GM23338 (cell line): ENCODE measurements around the gene SLC6A12. TPM values are rescaled to one million over a fixed set of nuclear protein-coding genes. Genes with fewer than 3 reads are reported as not detected.

ENCODE experiments used
- ATAC-seq: fragments of 200-7000 bp; cut with Tn5 transposase; 3 replicates; pipeline ENCODE4 v1.9.1; 2020
- DNase-seq: peaks from one replicate; pipeline ENCODE4 v3.0.0-alpha.2; 2015; ENCODE audit warnings: low spot score
- H2AFZ ChIP-seq: fragments of 200-600 bp; sonication (generic); 2 replicates; pipeline ENCODE4 v1.8.0; 2016; ENCODE audit warnings: antibody characterized with exemption, mild to moderate bottlenecking, moderate library complexity
- H3F3A ChIP-seq: fragments of 200-600 bp; sonication (generic); replicated peaks from 2 replicates; pipeline ENCODE4 v1.8.0; 2017; ENCODE audit warnings: antibody characterized with exemption, mixed run types, low read depth
- H3K27ac ChIP-seq: fragments of 200-600 bp; sonication (generic); 2 replicates; pipeline ENCODE4 v1.6.1; 2016; ENCODE audit warnings: low read depth
- H3K27me3 ChIP-seq: fragments of 200-600 bp; sonication (generic); 2 replicates; pipeline ENCODE4 v1.8.0; 2016; ENCODE audit warnings: mild to moderate bottlenecking, mixed run types, moderate library complexity; ENCODE audit not compliant: insufficient read depth
- H3K36me3 ChIP-seq: fragments of 200-600 bp; sonication (generic); 2 replicates; pipeline ENCODE4 v1.8.0; 2016; ENCODE audit warnings: mild to moderate bottlenecking; ENCODE audit not compliant: insufficient read depth
- H3K4me1 ChIP-seq: fragments of 200-600 bp; sonication (generic); 2 replicates; pipeline ENCODE4 v1.8.0; 2016; ENCODE audit warnings: mild to moderate bottlenecking, moderate library complexity; ENCODE audit not compliant: insufficient read depth
- H3K4me2 ChIP-seq: fragments of 200-600 bp; sonication (generic); 2 replicates; pipeline ENCODE4 v1.7.1; 2017; ENCODE audit warnings: mixed run types
- H3K4me3 ChIP-seq: fragments of 200-600 bp; sonication (generic); 2 replicates; pipeline ENCODE4 v1.6.1; 2016; ENCODE audit warnings: mixed run types
- H3K79me2 ChIP-seq: fragments of 200-600 bp; sonication (generic); replicated peaks from 2 replicates; pipeline ENCODE4 v1.8.0; 2017; ENCODE audit warnings: mild to moderate bottlenecking; ENCODE audit not compliant: insufficient read depth
- H3K9me2 ChIP-seq: fragments of 200-600 bp; sonication (generic); 2 replicates; pipeline ENCODE4 v1.8.0; 2017; ENCODE audit not compliant: insufficient read depth
- H4K20me1 ChIP-seq: fragments of 200-600 bp; sonication (generic); replicated peaks from 2 replicates; pipeline ENCODE4 v1.8.0; 2017; ENCODE audit warnings: mild to moderate bottlenecking; ENCODE audit not compliant: insufficient read depth
- H3K27ac Mint-ChIP-seq: 2 replicates; pipeline ENCODE4 v1.8.0; 2020; ENCODE audit warnings: inconsistent platforms, mild to moderate bottlenecking, moderate library complexity, mixed read lengths
- H3K27me3 Mint-ChIP-seq: 3 replicates; pipeline ENCODE4 v1.8.0; 2022; ENCODE audit warnings: low read depth, mild to moderate bottlenecking, moderate library complexity, mixed read lengths, inconsistent platforms; ENCODE audit not compliant: insufficient read depth, poor library complexity
- H3K36me3 Mint-ChIP-seq: 3 replicates; pipeline ENCODE4 v1.8.0; 2021; ENCODE audit warnings: low read depth, mild to moderate bottlenecking, inconsistent platforms, moderate library complexity, mixed read lengths
- H3K4me1 Mint-ChIP-seq: 3 replicates; pipeline ENCODE4 v1.8.0; 2020; ENCODE audit warnings: mild to moderate bottlenecking, inconsistent platforms, mixed read lengths
- H3K4me3 Mint-ChIP-seq: 3 replicates; pipeline ENCODE4 v1.8.0; 2021; ENCODE audit warnings: moderate library complexity, mild to moderate bottlenecking, inconsistent platforms, mixed read lengths
- H3K9me3 Mint-ChIP-seq: 3 replicates; pipeline ENCODE4 v1.8.0; 2020; ENCODE audit warnings: moderate library complexity, mild to moderate bottlenecking, inconsistent platforms, mixed read lengths
- CREB1 ChIP-seq: fragments of 250-450 bp; sonication (Bioruptor Pico); IDR thresholded peaks from 2 replicates; pipeline ENCODE4 v1.5.0; 2020; ENCODE audit warnings: low read depth, mild to moderate bottlenecking, moderate library complexity
- EZH2 ChIP-seq: fragments of 200-600 bp; sonication (generic); IDR thresholded peaks from one replicate; pipeline ENCODE4 v1.8.0; 2017; ENCODE audit warnings: antibody characterized with exemption, mild to moderate bottlenecking, low read depth; ENCODE audit not compliant: unreplicated experiment
- EZH2phosphoT487 ChIP-seq: fragments of 200-600 bp; sonication (generic); IDR thresholded peaks from one replicate; pipeline ENCODE4 v1.8.1; 2018; ENCODE audit warnings: antibody characterized with exemption; ENCODE audit not compliant: unreplicated experiment
- JUNB ChIP-seq: IDR thresholded peaks from one replicate; pipeline ENCODE4 v1.6.1; 2016; ENCODE audit warnings: antibody characterized with exemption; ENCODE audit not compliant: unreplicated experiment
- POLR2AphosphoS5 ChIP-seq: IDR thresholded peaks from 2 replicates; pipeline ENCODE4 v1.6.1; 2016; ENCODE audit warnings: antibody characterized with exemption, low read depth
- STAT1 ChIP-seq: IDR thresholded peaks from one replicate; pipeline ENCODE4 v1.6.1; 2016; ENCODE audit warnings: antibody characterized with exemption; ENCODE audit not compliant: unreplicated experiment
- ZNF114 ChIP-seq: fragments of 250-450 bp; sonication (Bioruptor Pico); IDR thresholded peaks from 2 replicates; pipeline ENCODE4 v1.5.0; 2020; ENCODE audit warnings: mild to moderate bottlenecking, moderate library complexity
- ZNF331 ChIP-seq: fragments of 250-450 bp; sonication (Bioruptor Pico); IDR thresholded peaks from 2 replicates; pipeline ENCODE4 v1.5.0; 2020; ENCODE audit warnings: low read depth, mild to moderate bottlenecking, moderate library complexity
- polyA plus RNA-seq: library from polyadenylated mRNA; unstranded; fragments of >200 nt; fragmentation: Nextera tagmentation; extraction: Ambion mirVana; gene quantifications from 2 replicates; pipeline ENCODE4 v1.2.1, GENCODE V29; 2016
- total RNA-seq: library from RNA; depleted of rRNA; stranded (reverse); fragments of >200 nt; shearing (Covaris generic); gene quantifications from 2 replicates; pipeline ENCODE4 v1.2.3, GENCODE V29; 2014
- TF ChIP-seq, protein P1 (sequence below): IDR thresholded peaks from 2 replicates; pipeline ENCODE4 v1.6.1; 2016; ENCODE audit warnings: antibody characterized with exemption
- TF ChIP-seq, protein P2 (sequence below): IDR thresholded peaks from one replicate; pipeline ENCODE4 v1.6.1; 2018; ENCODE audit warnings: antibody characterized with exemption; ENCODE audit not compliant: unreplicated experiment
- TF ChIP-seq, protein P3 (sequence below), 2 experiments: fragments of 200-600 bp in 1 of 2; sonication (generic) in 1 of 2; conservative IDR thresholded peaks; 2 replicates each; pipeline versions ENCODE4 v1.5.1 to v1.6.1; 2016 to 2017; ENCODE audit warnings: antibody characterized with exemption in 2 of 2, low read depth in 2 of 2, mild to moderate bottlenecking in 2 of 2, moderate library complexity in 1 of 2
- TF ChIP-seq, protein P4 (sequence below): fragments of 250-450 bp; sonication (Bioruptor Pico); IDR thresholded peaks from 2 replicates; pipeline ENCODE4 v1.5.0; 2020; ENCODE audit warnings: mild to moderate bottlenecking, moderate library complexity

Gene SLC6A12
- total and polyA plus RNA-seq, 2 experiments from 2014 or later: 0.56 TPM; not detected in 1

DNA sequence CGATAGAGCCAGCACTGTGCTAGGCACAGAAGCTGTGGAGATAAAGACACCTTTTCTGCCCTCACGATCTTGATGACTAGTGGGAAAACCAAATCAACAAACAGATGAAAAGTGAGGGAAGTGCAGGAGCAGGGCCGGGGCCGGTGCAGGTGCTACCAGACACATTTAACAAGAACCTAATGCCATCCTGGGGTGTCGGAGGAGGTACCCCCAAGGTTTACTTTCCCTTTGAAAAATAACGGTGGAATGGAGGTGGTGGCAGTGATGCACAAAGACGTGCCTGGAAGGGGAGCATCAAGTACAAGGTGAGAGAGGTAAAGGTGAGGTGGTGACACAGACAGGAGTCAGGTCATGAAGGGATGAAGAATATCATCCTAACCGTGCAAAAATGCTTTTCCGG lies 26.6 kb upstream of the SLC6A12 start:
- H2AFZ ChIP-seq: no peak overlapping the region
- H3K4me3 ChIP-seq: no peak overlapping the region
- Mint-ChIP-seq H3K27me3 (peaks cover 4% of the 10 kb centered on the region), H3K4me1 (no peaks in the 10 kb centered on the region), H3K27ac (no peak overlapping the region), H3K36me3 (peaks cover 9% of the 10 kb centered on the region), H3K9me3 (peaks cover 23% of the 10 kb centered on the region), H3K4me3 (no peak overlapping the region)
- no peak for ATAC-seq
- no peaks in the 10 kb centered on the region for H3K79me2 ChIP-seq
- no peak for DNase-seq
- H3K4me2 ChIP-seq: no peak overlapping the region
- no peaks in the 10 kb centered on the region for H3K36me3 ChIP-seq
- H3K27me3 ChIP-seq: no peaks in the 10 kb centered on the region
- H3K4me1 ChIP-seq: no peaks in the 10 kb centered on the region
- H4K20me1 ChIP-seq: no peaks in the 10 kb centered on the region
- no peaks in the 10 kb centered on the region for H3K9me2 ChIP-seq
- H3K27ac ChIP-seq: no peak overlapping the region
- TF ChIP-seq STAT1: no peak
- TF ChIP-seq CREB1: no peak
- TF ChIP-seq, protein P1, sequence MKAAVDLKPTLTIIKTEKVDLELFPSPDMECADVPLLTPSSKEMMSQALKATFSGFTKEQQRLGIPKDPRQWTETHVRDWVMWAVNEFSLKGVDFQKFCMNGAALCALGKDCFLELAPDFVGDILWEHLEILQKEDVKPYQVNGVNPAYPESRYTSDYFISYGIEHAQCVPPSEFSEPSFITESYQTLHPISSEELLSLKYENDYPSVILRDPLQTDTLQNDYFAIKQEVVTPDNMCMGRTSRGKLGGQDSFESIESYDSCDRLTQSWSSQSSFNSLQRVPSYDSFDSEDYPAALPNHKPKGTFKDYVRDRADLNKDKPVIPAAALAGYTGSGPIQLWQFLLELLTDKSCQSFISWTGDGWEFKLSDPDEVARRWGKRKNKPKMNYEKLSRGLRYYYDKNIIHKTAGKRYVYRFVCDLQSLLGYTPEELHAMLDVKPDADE: no peak
- TF ChIP-seq EZH2: no peak
- TF ChIP-seq ZNF331 (CRISPR knock-in tag): no peak
- no peak for TF ChIP-seq ZNF114 (CRISPR knock-in tag)
- TF ChIP-seq, protein P2, sequence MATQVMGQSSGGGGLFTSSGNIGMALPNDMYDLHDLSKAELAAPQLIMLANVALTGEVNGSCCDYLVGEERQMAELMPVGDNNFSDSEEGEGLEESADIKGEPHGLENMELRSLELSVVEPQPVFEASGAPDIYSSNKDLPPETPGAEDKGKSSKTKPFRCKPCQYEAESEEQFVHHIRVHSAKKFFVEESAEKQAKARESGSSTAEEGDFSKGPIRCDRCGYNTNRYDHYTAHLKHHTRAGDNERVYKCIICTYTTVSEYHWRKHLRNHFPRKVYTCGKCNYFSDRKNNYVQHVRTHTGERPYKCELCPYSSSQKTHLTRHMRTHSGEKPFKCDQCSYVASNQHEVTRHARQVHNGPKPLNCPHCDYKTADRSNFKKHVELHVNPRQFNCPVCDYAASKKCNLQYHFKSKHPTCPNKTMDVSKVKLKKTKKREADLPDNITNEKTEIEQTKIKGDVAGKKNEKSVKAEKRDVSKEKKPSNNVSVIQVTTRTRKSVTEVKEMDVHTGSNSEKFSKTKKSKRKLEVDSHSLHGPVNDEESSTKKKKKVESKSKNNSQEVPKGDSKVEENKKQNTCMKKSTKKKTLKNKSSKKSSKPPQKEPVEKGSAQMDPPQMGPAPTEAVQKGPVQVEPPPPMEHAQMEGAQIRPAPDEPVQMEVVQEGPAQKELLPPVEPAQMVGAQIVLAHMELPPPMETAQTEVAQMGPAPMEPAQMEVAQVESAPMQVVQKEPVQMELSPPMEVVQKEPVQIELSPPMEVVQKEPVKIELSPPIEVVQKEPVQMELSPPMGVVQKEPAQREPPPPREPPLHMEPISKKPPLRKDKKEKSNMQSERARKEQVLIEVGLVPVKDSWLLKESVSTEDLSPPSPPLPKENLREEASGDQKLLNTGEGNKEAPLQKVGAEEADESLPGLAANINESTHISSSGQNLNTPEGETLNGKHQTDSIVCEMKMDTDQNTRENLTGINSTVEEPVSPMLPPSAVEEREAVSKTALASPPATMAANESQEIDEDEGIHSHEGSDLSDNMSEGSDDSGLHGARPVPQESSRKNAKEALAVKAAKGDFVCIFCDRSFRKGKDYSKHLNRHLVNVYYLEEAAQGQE: no peak
- TF ChIP-seq, protein P3, sequence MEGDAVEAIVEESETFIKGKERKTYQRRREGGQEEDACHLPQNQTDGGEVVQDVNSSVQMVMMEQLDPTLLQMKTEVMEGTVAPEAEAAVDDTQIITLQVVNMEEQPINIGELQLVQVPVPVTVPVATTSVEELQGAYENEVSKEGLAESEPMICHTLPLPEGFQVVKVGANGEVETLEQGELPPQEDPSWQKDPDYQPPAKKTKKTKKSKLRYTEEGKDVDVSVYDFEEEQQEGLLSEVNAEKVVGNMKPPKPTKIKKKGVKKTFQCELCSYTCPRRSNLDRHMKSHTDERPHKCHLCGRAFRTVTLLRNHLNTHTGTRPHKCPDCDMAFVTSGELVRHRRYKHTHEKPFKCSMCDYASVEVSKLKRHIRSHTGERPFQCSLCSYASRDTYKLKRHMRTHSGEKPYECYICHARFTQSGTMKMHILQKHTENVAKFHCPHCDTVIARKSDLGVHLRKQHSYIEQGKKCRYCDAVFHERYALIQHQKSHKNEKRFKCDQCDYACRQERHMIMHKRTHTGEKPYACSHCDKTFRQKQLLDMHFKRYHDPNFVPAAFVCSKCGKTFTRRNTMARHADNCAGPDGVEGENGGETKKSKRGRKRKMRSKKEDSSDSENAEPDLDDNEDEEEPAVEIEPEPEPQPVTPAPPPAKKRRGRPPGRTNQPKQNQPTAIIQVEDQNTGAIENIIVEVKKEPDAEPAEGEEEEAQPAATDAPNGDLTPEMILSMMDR (conservative IDR thresholded peaks at IDR 0.05; ENCODE audit: low read depth in 2 of 2): no peak
- no peak for TF ChIP-seq JUNB
- TF ChIP-seq, protein P4, sequence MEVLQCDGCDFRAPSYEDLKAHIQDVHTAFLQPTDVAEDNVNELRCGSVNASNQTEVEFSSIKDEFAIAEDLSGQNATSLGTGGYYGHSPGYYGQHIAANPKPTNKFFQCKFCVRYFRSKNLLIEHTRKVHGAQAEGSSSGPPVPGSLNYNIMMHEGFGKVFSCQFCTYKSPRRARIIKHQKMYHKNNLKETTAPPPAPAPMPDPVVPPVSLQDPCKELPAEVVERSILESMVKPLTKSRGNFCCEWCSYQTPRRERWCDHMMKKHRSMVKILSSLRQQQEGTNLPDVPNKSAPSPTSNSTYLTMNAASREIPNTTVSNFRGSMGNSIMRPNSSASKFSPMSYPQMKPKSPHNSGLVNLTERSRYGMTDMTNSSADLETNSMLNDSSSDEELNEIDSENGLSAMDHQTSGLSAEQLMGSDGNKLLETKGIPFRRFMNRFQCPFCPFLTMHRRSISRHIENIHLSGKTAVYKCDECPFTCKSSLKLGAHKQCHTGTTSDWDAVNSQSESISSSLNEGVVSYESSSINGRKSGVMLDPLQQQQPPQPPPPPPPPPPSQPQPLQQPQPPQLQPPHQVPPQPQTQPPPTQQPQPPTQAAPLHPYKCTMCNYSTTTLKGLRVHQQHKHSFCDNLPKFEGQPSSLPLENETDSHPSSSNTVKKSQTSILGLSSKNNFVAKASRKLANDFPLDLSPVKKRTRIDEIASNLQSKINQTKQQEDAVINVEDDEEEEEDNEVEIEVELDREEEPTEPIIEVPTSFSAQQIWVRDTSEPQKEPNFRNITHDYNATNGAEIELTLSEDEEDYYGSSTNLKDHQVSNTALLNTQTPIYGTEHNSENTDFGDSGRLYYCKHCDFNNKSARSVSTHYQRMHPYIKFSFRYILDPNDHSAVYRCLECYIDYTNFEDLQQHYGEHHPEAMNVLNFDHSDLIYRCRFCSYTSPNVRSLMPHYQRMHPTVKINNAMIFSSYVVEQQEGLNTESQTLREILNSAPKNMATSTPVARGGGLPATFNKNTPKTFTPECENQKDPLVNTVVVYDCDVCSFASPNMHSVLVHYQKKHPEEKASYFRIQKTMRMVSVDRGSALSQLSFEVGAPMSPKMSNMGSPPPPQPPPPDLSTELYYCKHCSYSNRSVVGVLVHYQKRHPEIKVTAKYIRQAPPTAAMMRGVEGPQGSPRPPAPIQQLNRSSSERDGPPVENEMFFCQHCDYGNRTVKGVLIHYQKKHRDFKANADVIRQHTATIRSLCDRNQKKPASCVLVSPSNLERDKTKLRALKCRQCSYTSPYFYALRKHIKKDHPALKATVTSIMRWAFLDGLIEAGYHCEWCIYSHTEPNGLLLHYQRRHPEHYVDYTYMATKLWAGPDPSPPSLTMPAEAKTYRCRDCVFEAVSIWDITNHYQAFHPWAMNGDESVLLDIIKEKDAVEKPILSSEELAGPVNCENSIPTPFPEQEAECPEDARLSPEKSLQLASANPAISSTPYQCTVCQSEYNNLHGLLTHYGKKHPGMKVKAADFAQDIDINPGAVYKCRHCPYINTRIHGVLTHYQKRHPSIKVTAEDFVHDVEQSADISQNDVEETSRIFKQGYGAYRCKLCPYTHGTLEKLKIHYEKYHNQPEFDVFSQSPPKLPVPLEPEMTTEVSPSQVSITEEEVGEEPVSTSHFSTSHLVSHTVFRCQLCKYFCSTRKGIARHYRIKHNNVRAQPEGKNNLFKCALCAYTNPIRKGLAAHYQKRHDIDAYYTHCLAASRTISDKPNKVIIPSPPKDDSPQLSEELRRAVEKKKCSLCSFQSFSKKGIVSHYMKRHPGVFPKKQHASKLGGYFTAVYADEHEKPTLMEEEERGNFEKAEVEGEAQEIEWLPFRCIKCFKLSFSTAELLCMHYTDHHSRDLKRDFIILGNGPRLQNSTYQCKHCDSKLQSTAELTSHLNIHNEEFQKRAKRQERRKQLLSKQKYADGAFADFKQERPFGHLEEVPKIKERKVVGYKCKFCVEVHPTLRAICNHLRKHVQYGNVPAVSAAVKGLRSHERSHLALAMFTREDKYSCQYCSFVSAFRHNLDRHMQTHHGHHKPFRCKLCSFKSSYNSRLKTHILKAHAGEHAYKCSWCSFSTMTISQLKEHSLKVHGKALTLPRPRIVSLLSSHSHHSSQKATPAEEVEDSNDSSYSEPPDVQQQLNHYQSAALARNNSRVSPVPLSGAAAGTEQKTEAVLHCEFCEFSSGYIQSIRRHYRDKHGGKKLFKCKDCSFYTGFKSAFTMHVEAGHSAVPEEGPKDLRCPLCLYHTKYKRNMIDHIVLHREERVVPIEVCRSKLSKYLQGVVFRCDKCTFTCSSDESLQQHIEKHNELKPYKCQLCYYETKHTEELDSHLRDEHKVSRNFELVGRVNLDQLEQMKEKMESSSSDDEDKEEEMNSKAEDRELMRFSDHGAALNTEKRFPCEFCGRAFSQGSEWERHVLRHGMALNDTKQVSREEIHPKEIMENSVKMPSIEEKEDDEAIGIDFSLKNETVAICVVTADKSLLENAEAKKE (CRISPR knock-in tag): no peak
- no peak for TF ChIP-seq EZH2phosphoT487
- TF ChIP-seq POLR2AphosphoS5: no peak
- H3F3A ChIP-seq: no peaks in the 10 kb centered on the region
